Ascending aorta (tissue), 2 donors: ENCODE data around the gene SLC46A1. TPM values are rescaled to one million over a fixed set of nuclear protein-coding genes. Genes with fewer than 3 reads are reported as not detected.

Experiments
- DNase-seq, 2 donors: peaks; one replicate each; pipeline ENCODE4 v3.0.0-alpha.2; 2019; ENCODE audit warnings: low spot score in 2 of 2
- H3K27ac ChIP-seq, 2 donors: fragments of 200-600 bp; sonication (generic); one replicate each; pipeline ENCODE4 v1.5.1; 2016 to 2017; ENCODE audit warnings: mild to moderate bottlenecking in 1 of 2
- H3K27me3 ChIP-seq: fragments of 200-600 bp; sonication (generic); one replicate; pipeline ENCODE4 v1.5.1; 2017
- H3K36me3 ChIP-seq, 2 donors: fragments of 200-600 bp; sonication (generic); one replicate each; pipeline ENCODE4 v1.5.1; 2016
- H3K4me1 ChIP-seq, 2 donors: fragments of 200-600 bp; sonication (generic); one replicate each; pipeline ENCODE4 v1.5.1; 2016 to 2017; ENCODE audit warnings: mild to moderate bottlenecking in 1 of 2
- H3K4me3 ChIP-seq, 2 donors: fragments of 200-600 bp; sonication (generic); one replicate each; pipeline ENCODE4 v1.5.1; 2016 to 2017; ENCODE audit warnings: mild to moderate bottlenecking in 1 of 2
- H3K9me3 ChIP-seq, 2 donors: fragments of 200-600 bp; sonication (generic); one replicate each; pipeline ENCODE4 v1.5.1; 2016
- intact Hi-C: fragments of 100-400 bp; cut with DNase I; formaldehyde crosslinking; loops from one replicate; pipeline ENCODE4 v1.15.1; 2023
- total RNA-seq: library from RNA; depleted of rRNA; stranded (reverse); fragments of >200 nt; gene quantifications from one replicate; pipeline ENCODE4 v1.1.0, GENCODE V29; 2016
- TF ChIP-seq, protein P1 (sequence below), 3 experiments: fragments of 200-600 bp in 2 of 3; fragments of 450-650 bp in 1 of 3; sonication (generic) in 2 of 3; IDR thresholded peaks; one replicate each; pipeline ENCODE4 v1.5.1; 2016 to 2019; ENCODE audit warnings: antibody characterized with exemption in 3 of 3, mild to moderate bottlenecking in 1 of 3, moderate library complexity in 1 of 3

Gene SLC46A1
- total RNA-seq, 1 donor from 2014 or later, result 9.7 TPM

DNA sequence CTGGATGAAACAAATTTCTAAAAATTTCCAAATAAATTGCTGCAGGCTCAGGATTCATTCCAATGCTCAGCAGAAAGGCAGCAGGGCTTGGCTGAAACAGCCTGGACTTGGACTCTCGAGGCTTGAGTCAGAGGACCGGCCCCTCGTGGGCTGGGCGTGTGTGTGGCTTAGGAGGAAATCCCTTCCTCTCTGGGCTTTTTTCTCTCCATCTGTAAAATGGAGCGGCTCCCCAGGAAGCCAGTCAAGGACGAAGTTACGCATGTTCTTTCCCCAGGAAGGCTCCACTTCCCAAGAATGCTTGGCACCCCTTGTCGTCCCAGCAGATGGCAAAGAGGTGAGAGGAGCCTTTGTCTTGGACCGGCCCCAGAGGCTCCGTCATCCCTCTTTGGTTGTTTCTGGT, 13.5 kb downstream of the SLC46A1 start:
- TF ChIP-seq, protein P1, sequence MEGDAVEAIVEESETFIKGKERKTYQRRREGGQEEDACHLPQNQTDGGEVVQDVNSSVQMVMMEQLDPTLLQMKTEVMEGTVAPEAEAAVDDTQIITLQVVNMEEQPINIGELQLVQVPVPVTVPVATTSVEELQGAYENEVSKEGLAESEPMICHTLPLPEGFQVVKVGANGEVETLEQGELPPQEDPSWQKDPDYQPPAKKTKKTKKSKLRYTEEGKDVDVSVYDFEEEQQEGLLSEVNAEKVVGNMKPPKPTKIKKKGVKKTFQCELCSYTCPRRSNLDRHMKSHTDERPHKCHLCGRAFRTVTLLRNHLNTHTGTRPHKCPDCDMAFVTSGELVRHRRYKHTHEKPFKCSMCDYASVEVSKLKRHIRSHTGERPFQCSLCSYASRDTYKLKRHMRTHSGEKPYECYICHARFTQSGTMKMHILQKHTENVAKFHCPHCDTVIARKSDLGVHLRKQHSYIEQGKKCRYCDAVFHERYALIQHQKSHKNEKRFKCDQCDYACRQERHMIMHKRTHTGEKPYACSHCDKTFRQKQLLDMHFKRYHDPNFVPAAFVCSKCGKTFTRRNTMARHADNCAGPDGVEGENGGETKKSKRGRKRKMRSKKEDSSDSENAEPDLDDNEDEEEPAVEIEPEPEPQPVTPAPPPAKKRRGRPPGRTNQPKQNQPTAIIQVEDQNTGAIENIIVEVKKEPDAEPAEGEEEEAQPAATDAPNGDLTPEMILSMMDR (IDR thresholded peaks at IDR 0.05), result no peak
- Histone ChIP-seq H3K4me1 (no peaks in the 10 kb centered on the region), H3K4me3 (no peak overlapping the region), H3K27me3 (no peaks in the 10 kb centered on the region), H3K36me3 (peaks cover 54 to 76% of the 10 kb centered on the region in 2 donors), H3K9me3 (no peaks in the 10 kb centered on the region), H3K27ac (no peak overlapping the region)
- no peak for DNase-seq
- intact Hi-C loops, result no loop called here

DNA sequence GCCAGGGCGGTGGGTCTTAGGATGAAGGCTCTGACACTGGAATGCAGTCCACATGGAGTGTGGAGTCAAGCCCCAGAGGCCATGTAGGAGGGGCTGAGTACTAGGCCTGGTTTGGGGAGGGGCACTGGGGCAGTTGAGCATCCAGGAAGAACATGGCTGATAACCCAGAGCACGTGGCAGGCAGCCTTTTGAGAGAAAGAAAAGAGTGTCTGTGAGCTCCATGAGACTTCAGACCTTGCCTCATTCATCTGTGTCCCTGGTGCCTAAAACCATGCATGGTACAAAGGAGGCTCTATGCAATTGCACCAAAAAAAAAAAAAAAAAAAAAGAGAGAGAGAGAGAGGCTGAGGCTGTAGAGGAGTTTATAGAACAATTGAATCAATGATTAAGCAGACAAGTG, 14.6 kb downstream of the SLC46A1 start:
- no peaks in the 10 kb centered on the region for H3K4me1 ChIP-seq
- no peak overlapping the region for H3K4me3 ChIP-seq
- H3K27ac ChIP-seq, result no peak overlapping the region
- TF ChIP-seq, protein P1 (IDR thresholded peaks at IDR 0.05), result no peak
- H3K27me3 ChIP-seq, result no peaks in the 10 kb centered on the region
- H3K9me3 ChIP-seq, result no peaks in the 10 kb centered on the region
- intact Hi-C loops, result no loop called here
- H3K36me3 ChIP-seq, result peaks cover 51 to 74% of the 10 kb centered on the region in 2 donors
- DNase-seq, result no peak

DNA sequence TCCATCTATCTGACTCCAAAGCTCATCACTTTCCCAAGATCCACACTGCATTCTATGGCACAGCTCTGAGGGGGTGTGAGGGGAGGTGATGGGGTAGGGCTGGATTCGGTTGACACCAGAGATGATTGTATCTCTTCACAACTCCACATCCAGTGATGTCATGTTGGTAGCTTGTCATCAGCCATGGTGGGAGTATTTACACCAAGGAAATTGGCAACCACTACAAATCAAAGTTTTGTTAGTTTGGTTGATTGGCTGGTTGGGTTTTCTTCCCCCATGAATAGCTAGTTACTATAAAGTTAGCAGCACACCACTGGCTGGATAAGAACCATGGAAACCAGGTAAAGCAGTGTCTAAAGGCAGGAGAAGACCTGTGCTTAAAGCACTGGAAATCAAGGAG, 15.0 kb downstream of the SLC46A1 start:
- H3K36me3 ChIP-seq, result peaks cover 51 to 70% of the 10 kb centered on the region in 2 donors
- intact Hi-C loops, result no loop called here
- H3K9me3 ChIP-seq, result no peaks in the 10 kb centered on the region
- H3K27me3 ChIP-seq, result no peaks in the 10 kb centered on the region
- no peak for DNase-seq
- TF ChIP-seq, protein P1 (IDR thresholded peaks at IDR 0.05), result no peak
- no peak overlapping the region for H3K4me3 ChIP-seq
- no peaks in the 10 kb centered on the region for H3K4me1 ChIP-seq
- H3K27ac ChIP-seq, result no peak overlapping the region

DNA sequence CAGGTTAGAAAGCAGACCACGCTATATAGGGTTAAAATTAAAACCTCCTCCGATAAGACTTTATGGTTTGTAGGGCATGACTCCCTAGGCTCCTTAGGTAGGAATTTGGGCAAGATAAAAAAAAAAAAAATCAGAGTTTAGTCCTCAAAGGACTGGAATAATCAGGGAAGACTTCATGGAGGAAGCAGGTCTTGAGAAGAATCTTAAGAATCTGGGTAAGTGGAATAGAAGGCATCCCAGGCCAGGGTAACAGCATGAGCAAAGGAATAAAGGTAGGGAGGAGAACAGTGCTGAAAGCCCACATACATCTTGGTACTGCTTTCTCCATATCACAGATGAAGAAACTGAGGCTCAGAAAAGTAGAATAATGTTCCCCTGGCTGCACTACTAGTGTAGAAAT, 15.4 kb downstream of the SLC46A1 start:
- no peaks in the 10 kb centered on the region for H3K27me3 ChIP-seq
- DNase-seq, result no peak
- H3K9me3 ChIP-seq, result no peaks in the 10 kb centered on the region
- H3K4me3 ChIP-seq, result no peak overlapping the region
- peaks cover 51 to 66% of the 10 kb centered on the region in 2 donors for H3K36me3 ChIP-seq
- H3K27ac ChIP-seq, result no peak overlapping the region
- H3K4me1 ChIP-seq, result no peaks in the 10 kb centered on the region
- TF ChIP-seq, protein P1 (IDR thresholded peaks at IDR 0.05), result no peak
- intact Hi-C loops, result no loop called here

DNA sequence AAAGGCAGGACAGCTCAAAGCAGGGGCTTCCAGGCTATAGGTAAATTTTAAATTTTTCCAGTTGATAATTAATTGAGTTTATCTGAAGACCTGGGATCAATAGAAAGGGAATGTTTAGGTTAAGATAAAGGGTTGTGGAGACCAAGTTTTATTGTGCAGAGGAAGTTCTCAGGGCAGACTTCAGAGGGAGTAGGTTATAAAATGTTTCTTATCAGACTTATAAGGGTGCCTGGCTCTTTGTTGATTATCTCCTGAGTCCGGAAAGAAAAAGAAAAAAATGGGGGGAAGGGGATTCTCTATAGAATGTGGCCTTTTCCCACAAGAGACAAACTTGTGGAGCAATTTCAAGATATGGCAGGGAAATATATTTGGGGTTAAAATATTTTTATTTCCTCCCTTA, 15.9 kb downstream of the SLC46A1 start:
- intact Hi-C loops, result no loop called here

More for the DNA sequence above, 15.9 kb downstream of the SLC46A1 start:
- Histone ChIP-seq H3K4me1 (no peaks in the 10 kb centered on the region), H3K9me3 (no peaks in the 10 kb centered on the region), H3K36me3 (peaks cover 55 to 64% of the 10 kb centered on the region in 2 donors), H3K27ac (no peak overlapping the region), H3K4me3 (no peak overlapping the region), H3K27me3 (no peaks in the 10 kb centered on the region)
- TF ChIP-seq, protein P1 (IDR thresholded peaks at IDR 0.05), result no peak
- DNase-seq, result no peak
